HS-27A (cell line): Measurements from ENCODE around the gene FMNL2.
A peak's percentile ranks its signal among the peaks of the same experiment; 100 is the strongest.

Source experiments
- DNase-seq: peaks from one replicate; pipeline ENCODE4 v3.0.0-alpha.2; 2012; ENCODE audit warnings: low read depth, missing footprints

The FMNL2 gene

GRCh38 chr2:152649997-152650396 lies 315.0 kb downstream of the FMNL2 start:
- DNase-seq = no peak

GRCh38 chr2:152650768-152651371 lies 315.9 kb downstream of the FMNL2 start:
- no peak for DNase-seq

GRCh38 chr2:152651834-152652233 lies 316.9 kb downstream of the FMNL2 start:
- DNase-seq = no peak

DNA sequence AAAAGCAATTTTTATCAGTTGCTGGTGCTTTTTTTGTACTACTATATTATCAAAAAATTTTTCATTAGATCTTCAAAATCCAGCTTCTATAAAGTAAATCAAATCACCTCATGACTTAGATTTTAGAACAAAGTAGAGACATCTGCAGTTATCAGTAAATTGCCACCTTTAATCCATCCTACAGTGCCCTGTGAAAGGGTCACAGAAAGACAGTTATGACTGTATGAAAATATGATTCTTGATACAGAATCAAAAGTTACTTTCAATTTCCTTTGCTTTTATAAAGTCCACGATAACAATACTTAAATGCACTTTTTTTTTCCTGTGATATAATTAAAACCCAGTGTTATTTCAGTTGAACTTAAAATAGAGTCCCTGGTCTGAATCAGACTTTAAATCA lies 320.9 kb downstream of the FMNL2 start:
- DNase-seq = no peak

GRCh38 chr2:152657043-152657442 lies 322.1 kb downstream of the FMNL2 start:
- no peak for DNase-seq

DNA sequence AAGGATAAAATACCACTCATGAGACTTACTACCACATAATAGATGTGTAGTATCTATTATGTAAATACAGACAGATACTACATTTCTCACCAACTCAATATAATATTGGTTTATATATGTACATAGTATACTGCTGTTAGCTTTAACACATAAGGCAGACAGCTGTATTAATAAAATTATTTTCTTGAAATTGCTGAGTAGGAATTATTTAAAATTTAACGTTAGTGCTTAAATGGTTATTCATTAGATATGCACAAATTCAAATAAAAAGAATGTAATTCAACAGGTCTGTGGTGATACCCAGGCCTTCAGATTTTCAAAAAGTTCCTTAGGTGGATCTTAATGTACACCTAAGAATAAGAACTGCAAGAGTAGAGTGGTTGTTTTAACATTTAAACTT lies 323.2 kb downstream of the FMNL2 start:
- no peak for DNase-seq

DNA sequence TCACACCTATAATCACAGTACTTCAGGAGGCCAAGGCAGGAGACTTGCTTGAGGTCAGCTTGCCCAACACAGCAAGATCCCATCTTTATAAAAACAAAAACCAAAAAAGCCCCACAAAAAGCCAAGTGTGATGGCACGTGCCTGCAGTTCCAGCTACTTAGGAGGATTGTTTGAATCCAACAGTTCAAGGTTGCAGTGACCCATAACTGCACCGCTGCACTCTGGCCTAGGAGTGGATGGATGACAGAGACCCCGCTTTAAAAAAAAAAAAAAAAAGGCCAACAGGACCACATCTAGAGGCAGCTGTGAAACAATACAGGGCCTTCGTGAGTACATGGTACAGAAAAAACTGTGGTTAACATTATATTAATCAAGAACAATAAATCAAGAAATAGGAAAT lies 326.1 kb downstream of the FMNL2 start:
- no peak for DNase-seq

DNA sequence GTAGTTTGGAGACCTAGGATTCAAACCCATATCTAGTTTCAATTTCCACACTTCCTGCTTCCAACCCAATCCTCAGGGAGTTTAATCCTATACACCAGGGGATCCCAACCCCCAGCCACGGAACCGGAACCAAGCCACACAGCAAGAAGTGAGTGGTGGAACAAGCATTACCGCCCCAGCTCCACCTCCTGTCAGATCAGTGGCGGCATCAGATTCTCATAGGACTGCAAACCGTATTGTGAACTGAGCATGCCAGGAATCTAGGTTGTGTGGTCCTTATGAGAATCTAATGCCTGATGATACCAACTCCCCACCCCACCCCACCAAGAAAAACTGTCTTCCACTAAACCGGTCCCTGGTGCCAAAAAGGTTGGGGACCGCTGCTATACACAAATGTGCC lies 329.8 kb downstream of the FMNL2 start:
- no peak for DNase-seq

DNA sequence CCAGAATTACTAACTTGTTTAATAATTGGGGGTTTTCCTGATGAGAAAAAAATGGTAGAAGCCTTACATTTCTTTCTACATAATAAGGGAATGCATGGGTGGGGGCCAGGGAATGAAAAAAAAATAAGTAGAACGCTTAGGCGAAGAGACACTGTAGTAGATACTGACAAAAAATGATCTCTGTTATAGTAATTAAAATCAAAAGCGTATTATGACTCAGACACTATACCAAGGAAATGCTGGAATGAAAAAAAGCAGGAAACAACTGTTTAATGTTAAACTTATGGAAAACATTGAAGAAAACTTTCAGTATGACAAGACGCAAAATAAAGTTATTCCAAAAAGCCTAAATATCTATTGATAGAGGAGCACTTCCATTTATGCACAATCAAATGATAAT lies 339.4 kb downstream of the FMNL2 start:
- no peak for DNase-seq

DNA sequence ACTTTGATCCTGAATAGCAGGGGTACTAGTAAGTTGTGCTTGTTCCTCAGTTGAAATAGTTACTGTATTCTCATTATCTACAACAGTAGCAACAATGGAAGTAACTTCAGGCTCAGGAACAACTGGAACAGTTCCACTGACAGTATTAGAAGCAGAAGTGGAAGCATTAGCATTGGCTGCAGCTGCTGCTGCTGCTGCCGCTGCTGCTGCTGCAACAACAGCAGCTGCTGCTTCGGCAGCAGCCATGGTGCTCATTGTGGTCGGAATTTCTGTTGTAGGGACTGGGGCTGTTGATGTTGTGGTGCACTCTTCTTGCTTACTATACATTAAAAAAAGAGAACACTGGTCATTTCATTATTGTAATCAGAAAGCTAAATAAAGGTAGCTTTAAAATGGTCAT lies 341.5 kb downstream of the FMNL2 start:
- no peak for DNase-seq

DNA sequence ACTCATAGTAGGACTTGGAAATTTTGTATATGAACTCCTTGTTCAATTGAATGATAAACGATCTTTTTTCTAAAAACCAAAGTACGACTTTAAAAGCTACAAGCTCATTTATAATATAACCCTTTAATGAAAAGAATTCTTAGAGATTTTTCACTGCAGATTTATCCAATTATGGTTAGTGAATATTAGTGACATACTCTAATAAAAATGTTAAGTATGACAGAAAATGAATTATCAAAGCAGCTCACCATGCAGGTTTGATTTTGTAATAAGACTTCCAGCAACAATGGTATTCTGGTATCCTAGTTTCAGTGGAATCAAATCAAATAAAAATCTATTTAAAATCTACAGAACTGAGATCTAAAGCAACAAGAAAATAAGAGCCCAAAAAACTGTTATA lies 343.8 kb downstream of the FMNL2 start:
- DNase-seq = no peak

DNA sequence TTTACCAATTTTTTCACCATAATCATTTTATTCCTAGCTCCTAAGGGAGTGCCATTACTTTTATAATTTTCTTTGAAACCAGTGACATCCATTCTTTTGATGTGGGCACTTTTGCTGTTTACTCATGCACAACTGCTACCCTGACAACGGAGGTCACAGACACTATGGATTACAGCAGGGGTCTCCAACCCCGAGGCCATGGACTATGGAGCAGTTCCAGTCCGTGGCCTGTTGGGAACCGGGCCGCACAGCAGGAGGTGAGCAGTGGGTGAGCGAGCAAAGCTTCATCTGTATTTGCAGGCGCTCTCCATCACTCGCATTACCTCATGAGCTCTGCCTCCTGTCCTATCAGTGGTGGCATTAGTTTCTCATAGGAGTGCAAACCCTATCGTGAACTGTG lies 347.7 kb downstream of the FMNL2 start:
- no peak for DNase-seq

DNA sequence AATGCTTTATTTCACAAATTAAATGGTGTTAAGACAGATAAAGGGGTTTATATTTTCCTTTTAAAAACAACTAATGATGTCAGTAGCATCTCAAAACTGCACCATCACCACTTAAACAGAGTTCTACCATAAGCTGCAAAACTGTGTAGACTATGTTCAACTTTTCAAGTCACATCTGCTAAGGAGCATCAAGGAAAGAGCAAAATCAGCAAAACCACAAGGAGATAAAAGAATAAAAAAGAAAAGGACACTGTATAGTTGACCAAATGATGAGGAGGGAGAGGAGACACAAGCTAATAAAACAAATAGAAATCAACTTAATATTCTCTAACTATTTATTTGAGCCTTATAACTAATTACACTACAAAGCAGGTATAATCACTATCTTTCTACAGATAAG lies 348.4 kb downstream of the FMNL2 start:
- DNase-seq = no peak

DNA sequence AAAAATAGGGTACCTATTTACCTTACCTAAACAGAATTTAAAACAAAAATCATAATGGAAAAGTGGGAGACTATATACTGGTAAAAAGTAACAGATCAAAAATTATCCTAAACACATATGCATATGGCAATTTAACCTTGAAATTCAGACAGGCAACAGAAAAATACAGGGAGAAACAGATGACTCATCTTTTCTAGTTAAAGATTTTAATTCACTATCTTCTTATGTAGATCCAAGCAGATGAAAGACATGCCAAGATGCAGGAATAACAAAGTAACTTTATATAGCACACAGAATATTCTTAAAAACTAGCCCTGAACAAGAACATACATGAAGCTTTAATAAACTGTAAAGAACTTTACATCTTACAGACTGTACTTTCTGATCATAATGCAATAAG lies 351.3 kb downstream of the FMNL2 start:
- no peak for DNase-seq

DNA sequence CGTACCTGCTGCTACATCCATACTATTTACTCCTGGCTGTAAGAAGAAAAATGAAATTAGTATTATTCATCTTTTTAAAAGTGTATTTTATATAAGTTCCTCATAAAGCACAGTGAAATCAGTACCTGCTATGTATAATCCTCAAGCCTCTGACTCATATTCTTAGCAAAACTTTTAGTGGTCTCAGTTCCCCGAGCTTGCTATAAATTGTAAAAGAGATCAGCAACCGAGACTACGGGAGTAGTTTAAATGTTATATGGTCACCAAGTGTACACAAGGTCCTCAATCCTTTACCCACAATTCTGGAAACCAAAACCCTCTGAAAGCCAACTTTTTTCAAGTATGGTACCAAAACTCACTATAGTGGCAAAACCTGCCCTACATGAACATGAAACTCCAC lies 358.1 kb downstream of the FMNL2 start:
- no peak for DNase-seq

DNA sequence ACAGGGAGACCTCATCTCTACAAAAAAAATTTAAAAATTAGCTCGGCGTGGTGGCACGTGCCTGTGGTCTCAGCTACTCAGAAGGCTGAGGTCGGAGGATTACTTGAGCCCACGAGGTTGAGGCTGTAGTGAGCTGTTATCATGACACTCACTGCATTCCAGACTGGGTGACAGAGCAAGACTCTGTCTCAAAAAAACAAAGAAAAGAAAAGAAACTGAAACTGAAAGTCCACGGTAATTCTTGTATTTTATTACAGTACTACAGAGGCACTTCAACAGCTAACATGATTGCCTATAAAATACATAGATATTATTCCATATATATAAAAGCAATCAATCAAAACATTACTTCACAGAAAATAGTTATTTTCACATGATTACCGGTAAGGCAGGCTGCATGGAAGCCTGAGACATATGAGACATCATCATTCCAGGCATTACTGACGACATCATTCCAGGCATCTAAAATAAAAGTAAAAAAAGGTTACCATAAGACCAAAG lies 359.2 kb downstream of the FMNL2 start:
- DNase-seq = peak; percentile 72

DNA sequence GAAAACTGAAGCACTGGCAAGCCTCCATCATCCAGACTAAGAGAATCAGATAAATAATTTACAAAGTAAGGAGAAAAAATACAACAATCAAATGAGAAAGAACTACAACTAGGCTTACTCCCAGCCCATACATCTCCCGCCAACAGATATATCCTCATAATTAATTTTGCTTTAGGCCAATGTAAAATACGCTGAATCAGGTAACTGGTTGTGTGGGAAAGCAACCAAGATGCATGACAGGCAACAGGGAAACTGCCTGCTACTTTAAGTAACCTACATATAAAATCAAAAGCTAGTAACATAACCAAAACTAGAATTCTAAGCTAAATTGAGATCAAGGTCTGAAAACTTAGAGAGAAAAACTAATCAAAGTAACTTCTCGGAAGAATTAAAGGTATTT lies 360.8 kb downstream of the FMNL2 start:
- no peak for DNase-seq

DNA sequence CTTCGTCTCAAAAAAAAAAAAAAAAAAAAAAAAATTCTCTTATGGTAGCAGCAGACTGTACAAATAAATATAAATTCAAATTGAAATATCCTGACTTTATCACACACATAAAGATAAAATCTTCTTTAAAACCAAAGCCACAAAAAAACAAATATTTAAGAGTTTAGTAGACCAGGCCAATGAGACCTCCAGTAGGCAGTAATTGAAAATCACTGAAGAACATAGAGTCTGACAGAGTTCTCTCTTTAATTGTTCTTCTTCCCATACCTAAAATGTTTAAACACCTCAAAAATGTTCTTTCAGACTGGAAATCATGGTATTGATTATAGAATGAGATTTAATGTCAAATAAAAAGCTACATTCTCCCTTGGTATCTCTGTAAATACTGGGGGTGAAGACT lies 361.5 kb downstream of the FMNL2 start:
- DNase-seq = no peak
